GM12878 (cell line): Measurements from ENCODE around the gene ANKMY1.

Experiments used
- BHLHE40 ChIP-seq, 2 experiments: fragments of 450-650 bp in 1 of 2; IDR thresholded peaks; 2 replicates each; pipeline ENCODE4 v1.6.1; 2011 to 2017; ENCODE audit warnings: low read depth in 2 of 2, borderline replicate concordance in 1 of 2, improper control_type of control experiment in 1 of 2, low read length in 1 of 2, mild to moderate bottlenecking in 1 of 2
- POLR2A ChIP-seq: IDR thresholded peaks from 2 replicates; pipeline ENCODE4 v1.6.1; 2011; ENCODE audit warnings: low read depth, mild to moderate bottlenecking, low read length
- RAD21 ChIP-seq: IDR thresholded peaks from 2 replicates; pipeline ENCODE4 v1.6.1; 2011; ENCODE audit warnings: mild to moderate bottlenecking, low read depth, low read length, moderate library complexity; ENCODE audit not compliant: insufficient read depth
- RAD51 ChIP-seq: fragments of 450-650 bp; IDR thresholded peaks from 2 replicates; pipeline ENCODE4 v1.6.1; 2016; ENCODE audit warnings: moderate library complexity, mild to moderate bottlenecking, inconsistent platforms
- SUZ12 ChIP-seq: fragments of 200-600 bp; sonication (generic); IDR thresholded peaks from one replicate; pipeline ENCODE4 v1.6.1; 2018; ENCODE audit warnings: antibody characterized with exemption, mild to moderate bottlenecking; ENCODE audit not compliant: unreplicated experiment
- ZBED1 ChIP-seq: IDR thresholded peaks from 2 replicates; pipeline ENCODE4 v1.6.1; 2016; ENCODE audit warnings: borderline replicate concordance
- TF ChIP-seq, protein P1 (sequence below): fragments of 450-650 bp; IDR thresholded peaks from 2 replicates; pipeline ENCODE4 v1.6.1; 2016; ENCODE audit warnings: mild to moderate bottlenecking
- TF ChIP-seq, protein P2 (sequence below): IDR thresholded peaks from 2 replicates; pipeline ENCODE4 v1.6.1; 2012; ENCODE audit warnings: mild to moderate bottlenecking, low read depth, low read length

DNA sequence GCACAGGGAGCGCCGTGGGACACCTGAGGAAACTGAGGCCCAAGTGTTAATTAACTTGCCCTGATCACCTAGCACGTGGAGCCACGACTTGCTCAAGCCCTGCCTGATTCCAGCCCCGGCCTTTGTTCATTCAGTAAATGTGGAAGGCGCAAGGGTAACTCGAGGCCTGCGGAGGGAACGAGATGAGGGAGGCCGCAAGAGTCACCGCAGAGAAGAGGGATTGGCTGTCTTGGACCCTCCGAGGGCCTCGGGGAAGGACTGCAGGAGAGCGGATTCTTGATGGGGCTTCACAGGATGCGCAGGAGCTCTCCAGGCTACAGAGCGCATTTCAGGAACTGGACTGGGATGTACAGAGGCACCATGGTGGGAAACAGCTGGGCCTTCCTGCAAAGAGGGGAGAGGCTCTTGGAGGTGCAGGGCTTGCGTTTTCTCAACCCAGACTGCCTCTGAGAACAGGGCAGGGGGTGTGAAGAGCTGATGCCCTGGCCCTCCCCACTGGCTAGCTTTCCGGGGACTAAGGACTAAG is 511 bp upstream of the ANKMY1 start:
- TF ChIP-seq, protein P1, sequence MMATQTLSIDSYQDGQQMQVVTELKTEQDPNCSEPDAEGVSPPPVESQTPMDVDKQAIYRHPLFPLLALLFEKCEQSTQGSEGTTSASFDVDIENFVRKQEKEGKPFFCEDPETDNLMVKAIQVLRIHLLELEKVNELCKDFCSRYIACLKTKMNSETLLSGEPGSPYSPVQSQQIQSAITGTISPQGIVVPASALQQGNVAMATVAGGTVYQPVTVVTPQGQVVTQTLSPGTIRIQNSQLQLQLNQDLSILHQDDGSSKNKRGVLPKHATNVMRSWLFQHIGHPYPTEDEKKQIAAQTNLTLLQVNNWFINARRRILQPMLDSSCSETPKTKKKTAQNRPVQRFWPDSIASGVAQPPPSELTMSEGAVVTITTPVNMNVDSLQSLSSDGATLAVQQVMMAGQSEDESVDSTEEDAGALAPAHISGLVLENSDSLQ: no peak
- TF ChIP-seq RAD51 (no peak), RAD21 (no peak), ZBED1 (no peak), BHLHE40 (IDR thresholded peaks at IDR 0.05; ENCODE audit: borderline replicate concordance in 1 of 2, low read depth in 2 of 2, low read length in 1 of 2) (no peak), SUZ12 (no peak), POLR2A (no peak)
- TF ChIP-seq, protein P2, sequence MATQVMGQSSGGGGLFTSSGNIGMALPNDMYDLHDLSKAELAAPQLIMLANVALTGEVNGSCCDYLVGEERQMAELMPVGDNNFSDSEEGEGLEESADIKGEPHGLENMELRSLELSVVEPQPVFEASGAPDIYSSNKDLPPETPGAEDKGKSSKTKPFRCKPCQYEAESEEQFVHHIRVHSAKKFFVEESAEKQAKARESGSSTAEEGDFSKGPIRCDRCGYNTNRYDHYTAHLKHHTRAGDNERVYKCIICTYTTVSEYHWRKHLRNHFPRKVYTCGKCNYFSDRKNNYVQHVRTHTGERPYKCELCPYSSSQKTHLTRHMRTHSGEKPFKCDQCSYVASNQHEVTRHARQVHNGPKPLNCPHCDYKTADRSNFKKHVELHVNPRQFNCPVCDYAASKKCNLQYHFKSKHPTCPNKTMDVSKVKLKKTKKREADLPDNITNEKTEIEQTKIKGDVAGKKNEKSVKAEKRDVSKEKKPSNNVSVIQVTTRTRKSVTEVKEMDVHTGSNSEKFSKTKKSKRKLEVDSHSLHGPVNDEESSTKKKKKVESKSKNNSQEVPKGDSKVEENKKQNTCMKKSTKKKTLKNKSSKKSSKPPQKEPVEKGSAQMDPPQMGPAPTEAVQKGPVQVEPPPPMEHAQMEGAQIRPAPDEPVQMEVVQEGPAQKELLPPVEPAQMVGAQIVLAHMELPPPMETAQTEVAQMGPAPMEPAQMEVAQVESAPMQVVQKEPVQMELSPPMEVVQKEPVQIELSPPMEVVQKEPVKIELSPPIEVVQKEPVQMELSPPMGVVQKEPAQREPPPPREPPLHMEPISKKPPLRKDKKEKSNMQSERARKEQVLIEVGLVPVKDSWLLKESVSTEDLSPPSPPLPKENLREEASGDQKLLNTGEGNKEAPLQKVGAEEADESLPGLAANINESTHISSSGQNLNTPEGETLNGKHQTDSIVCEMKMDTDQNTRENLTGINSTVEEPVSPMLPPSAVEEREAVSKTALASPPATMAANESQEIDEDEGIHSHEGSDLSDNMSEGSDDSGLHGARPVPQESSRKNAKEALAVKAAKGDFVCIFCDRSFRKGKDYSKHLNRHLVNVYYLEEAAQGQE: no peak
